Ovary (tissue), 9 donors: ENCODE results near the gene RPL13. TPM values are rescaled to one million over a fixed set of nuclear protein-coding genes. Genes with fewer than 3 reads are reported as not detected.

ENCODE experiments used
- DNase-seq, 5 donors: peaks; one replicate each; pipeline ENCODE4 v3.0.0-alpha.2; 2019 to 2020
- H3K27ac ChIP-seq, 2 donors: fragments of 200-600 bp; one replicate each; pipeline versions ENCODE4 v1.5.1 to v1.8.0; 2019 to 2022
- H3K27me3 ChIP-seq: fragments of 200-600 bp; one replicate; pipeline ENCODE4 v1.8.0; 2022
- H3K36me3 ChIP-seq: fragments of 200-600 bp; sonication (generic); one replicate; pipeline ENCODE4 v1.5.1; 2019
- H3K4me1 ChIP-seq: one replicate; pipeline ENCODE4 v1.8.1; 2013; ENCODE audit warnings: mild to moderate bottlenecking, moderate library complexity; ENCODE audit not compliant: insufficient read depth
- H3K4me3 ChIP-seq: fragments of 200-600 bp; sonication (generic); one replicate; pipeline ENCODE4 v1.5.1; 2017
- H3K9me3 ChIP-seq, 2 donors: fragments of 200-600 bp in 1 of 2; sonication (generic) in 1 of 2; one replicate each; pipeline versions ENCODE4 v1.5.1 to v1.8.1; 2013 to 2019; ENCODE audit warnings: mild to moderate bottlenecking in 1 of 2, moderate library complexity in 1 of 2
- CTCF ChIP-seq, 3 donors: fragments of 450-650 bp in 2 of 3; fragments of 200-600 bp in 1 of 3; IDR thresholded peaks; one replicate each; pipeline versions ENCODE4 v1.5.1 to v1.8.0; 2016 to 2022; ENCODE audit warnings: antibody characterized with exemption in 3 of 3, mild to moderate bottlenecking in 1 of 3
- EP300 ChIP-seq: sonication (generic); formaldehyde crosslinking; IDR thresholded peaks from one replicate; pipeline ENCODE4 v1.6.1; 2017; ENCODE audit warnings: antibody characterized with exemption
- POLR2A ChIP-seq: fragments of 450-650 bp; IDR thresholded peaks from one replicate; pipeline ENCODE4 v1.6.1; 2017; ENCODE audit warnings: antibody characterized with exemption, mild to moderate bottlenecking, moderate library complexity
- WGBS, 3 donors: extraction: QIAGEN DNeasy Blood & Tissue Kit in 1 of 3; methylation state at CpG; one replicate each; pipeline versions ENCODE4 v1.1.5 to v1.1.7; 2013 to 2017; 5-methylcytosine and 5-hydroxymethylcytosine counted together
- intact Hi-C, 4 donors: fragments of 100-400 bp; cut with DNase I; formaldehyde crosslinking; loops; one replicate each; pipeline versions ENCODE4 v1.11.0 to v1.15.1; 2022 to 2023
- polyA plus RNA-seq, 2 donors: library from polyadenylated mRNA; stranded (reverse); fragments of 200-250 nt in 1 of 2; fragments of 350-450 nt in 1 of 2; fragmentation: Illumina TruSeq in 1 of 2; extraction: RNeasy Lipid Tissue Mini Kit (QIAGEN cat#74804) in 1 of 2; gene quantifications; one replicate each; pipeline ENCODE4 v1.2.3, GENCODE V29; 2013 to 2014
- total RNA-seq, 7 donors: library from RNA; depleted of rRNA in 2 of 7; stranded (reverse); fragments of >200 nt in 2 of 7; fragmentation: NEBNext Ultra II Directional in 3 of 7; extraction: Animal tissue kit (Norgen Biotek cat#: 25700) in 3 of 7; gene quantifications; one replicate each; pipeline versions ENCODE4 v1.1.0 to v1.2.4, GENCODE V29; 2016 to 2023
- donor health status: DM: no; HTN: no; CAD: no; lungs with moderate emphysema.
- donor health status: DM: no; HTN: no; CAD: no.
- donor health status: Bipolar disorder and iron deficiency.
- donor health status: DM: yes; HTN: yes; CAD: no.
- donor health status: DM: no; HTN: no; CAD: no.
- donor health status: DM: yes; HTN: yes; CAD: no.

Gene RPL13
- total and polyA plus RNA-seq, 9 donors, result 1,317 to 21,366 (median 5,883) TPM

- Histone ChIP-seq H3K27ac (no peak overlapping the region), H3K4me1 (no peaks in the 10 kb centered on the region), H3K4me3 (no peak overlapping the region), H3K9me3 (no peaks in the 10 kb centered on the region), H3K36me3 (no peaks in the 10 kb centered on the region), H3K27me3 (no peaks in the 10 kb centered on the region)
- intact Hi-C loops, result no loop called here
- WGBS, 3 donors, result 87 to 91% (median 89%) methylated on average over 26 of the region's 26 CpGs
- no peak for DNase-seq
- TF ChIP-seq POLR2A (no peak), CTCF (IDR thresholded peaks at IDR 0.05) (no peak), EP300 (no peak)
Measured at GRCh38 chr16:89588413-89589109, 28.1 kb downstream of the RPL13 start.

GRCh38 chr16:89589241-89589926 is 28.9 kb downstream of the RPL13 start:
- Histone ChIP-seq H3K27me3 (no peaks in the 10 kb centered on the region), H3K36me3 (no peaks in the 10 kb centered on the region), H3K4me1 (no peaks in the 10 kb centered on the region), H3K4me3 (no peak overlapping the region), H3K9me3 (no peaks in the 10 kb centered on the region), H3K27ac (no peak overlapping the region)
- TF ChIP-seq CTCF (IDR thresholded peaks at IDR 0.05) (no peak), POLR2A (no peak), EP300 (no peak)
- WGBS, 3 donors, result 88 to 94% (median 90%) methylated on average over 19 to 21 of the region's 21 CpGs
- no peak for DNase-seq
- intact Hi-C loops, result no loop called here

GRCh38 chr16:89593841-89594240 is 33.4 kb downstream of the RPL13 start:
- WGBS, 3 donors, result 85 to 88% (median 86%) methylated on average over 15 of the region's 15 CpGs
- intact Hi-C loops, result no loop called here

More at GRCh38 chr16:89593841-89594240, 33.4 kb downstream of the RPL13 start:
- H3K27me3 ChIP-seq, result no peaks in the 10 kb centered on the region
- no peaks in the 10 kb centered on the region for H3K36me3 ChIP-seq
- no peaks in the 10 kb centered on the region for H3K9me3 ChIP-seq
- H3K4me3 ChIP-seq, result no peak overlapping the region
- DNase-seq, result no peak
- H3K4me1 ChIP-seq, result no peaks in the 10 kb centered on the region
- no peak overlapping the region for H3K27ac ChIP-seq
- TF ChIP-seq POLR2A (no peak), EP300 (no peak), CTCF (IDR thresholded peaks at IDR 0.05) (no peak)
